ENCODE measurements around the gene PACRG.

GRCh38 chr6:163327165-163327880 is 599.5 kb downstream of the PACRG start:
- TF ChIP-seq ZNF274 (IDR thresholded peaks at IDR 0.05; ENCODE audit: low read depth, low read length) (no peak), SUZ12 (IDR thresholded peaks at IDR 0.05; ENCODE audit: extremely low read depth, insufficient read depth, insufficient read length) (no peak), YY1 (IDR thresholded peaks at IDR 0.05; ENCODE audit: insufficient read depth, insufficient read length) (no peak)

Data from NT2/D1 (cell line).